MCF 10A (cell line): ENCODE measurements around the gene FAM83G. TPM values are rescaled to one million over a fixed set of nuclear protein-coding genes. Genes with fewer than 3 reads are reported as not detected.

Experiments
- BruUV-seq: library from RNA; stranded (reverse); fragments of 400-500 nt; replicated peaks from 2 replicates; lab custom pipeline; 2021; lab: Mats Ljungman, UMichigan
- CTCF ChIA-PET: fragments of 300-600 bp; sonication (Branson Sonifier 250); formaldehyde crosslinking; extraction: SDS; loops from one replicate; lab custom pipeline; 2021; ENCODE audit warnings: antibody characterized with exemption, inconsistent platforms; lab: Yijun Ruan, JAX
- POLR2A ChIA-PET: fragments of 300-600, 350-650 bp; sonication (Branson Sonifier 250); formaldehyde crosslinking; extraction: SDS; loops from one replicate; lab custom pipeline; 2020; ENCODE audit warnings: antibody characterized with exemption, inconsistent platforms; lab: Yijun Ruan, JAX
- DNase-seq: peaks from one replicate; pipeline ENCODE4 v3.0.0-alpha.2; 2018; ENCODE audit not compliant: unreplicated experiment
- H3K27ac Mint-ChIP-seq: one replicate; pipeline ENCODE4 v1.8.0; 2022; ENCODE audit warnings: mild to moderate bottlenecking, low read depth, mixed read lengths; ENCODE audit not compliant: unreplicated experiment
- H3K27me3 Mint-ChIP-seq: one replicate; pipeline ENCODE4 v1.8.0; 2022; ENCODE audit warnings: mixed read lengths; ENCODE audit not compliant: insufficient read depth, unreplicated experiment
- H3K36me3 Mint-ChIP-seq: one replicate; pipeline ENCODE4 v1.8.0; 2022; ENCODE audit warnings: mild to moderate bottlenecking, moderate library complexity, mixed read lengths; ENCODE audit not compliant: insufficient read depth, unreplicated experiment
- H3K4me1 Mint-ChIP-seq: one replicate; pipeline ENCODE4 v1.8.0; 2022; ENCODE audit warnings: mixed read lengths; ENCODE audit not compliant: insufficient read depth, unreplicated experiment
- H3K4me3 Mint-ChIP-seq: one replicate; pipeline ENCODE4 v1.8.0; 2022; ENCODE audit warnings: mild to moderate bottlenecking, moderate library complexity, mixed read lengths; ENCODE audit not compliant: unreplicated experiment
- H3K9me3 Mint-ChIP-seq: one replicate; pipeline ENCODE4 v1.8.0; 2022; ENCODE audit warnings: mixed read lengths; ENCODE audit not compliant: unreplicated experiment
- intact Hi-C: fragments of 100-400 bp; cut with micrococcal nuclease; formaldehyde crosslinking; loops from 2 replicates; pipeline ENCODE4 v1.14.1; 2022
- total RNA-seq: library from RNA; stranded (reverse); gene quantifications from 2 replicates; pipeline ENCODE4 v1.2.3, GENCODE V29; 2022
- TF ChIP-seq, protein P1 (sequence below): fragments of 200-600 bp; IDR thresholded peaks from one replicate; pipeline ENCODE4 v1.8.0; 2022; ENCODE audit warnings: antibody characterized with exemption, mild to moderate bottlenecking; ENCODE audit not compliant: unreplicated experiment

The FAM83G gene
- total RNA-seq, 1 experiment from 2014 or later: 50.1 TPM

DNA sequence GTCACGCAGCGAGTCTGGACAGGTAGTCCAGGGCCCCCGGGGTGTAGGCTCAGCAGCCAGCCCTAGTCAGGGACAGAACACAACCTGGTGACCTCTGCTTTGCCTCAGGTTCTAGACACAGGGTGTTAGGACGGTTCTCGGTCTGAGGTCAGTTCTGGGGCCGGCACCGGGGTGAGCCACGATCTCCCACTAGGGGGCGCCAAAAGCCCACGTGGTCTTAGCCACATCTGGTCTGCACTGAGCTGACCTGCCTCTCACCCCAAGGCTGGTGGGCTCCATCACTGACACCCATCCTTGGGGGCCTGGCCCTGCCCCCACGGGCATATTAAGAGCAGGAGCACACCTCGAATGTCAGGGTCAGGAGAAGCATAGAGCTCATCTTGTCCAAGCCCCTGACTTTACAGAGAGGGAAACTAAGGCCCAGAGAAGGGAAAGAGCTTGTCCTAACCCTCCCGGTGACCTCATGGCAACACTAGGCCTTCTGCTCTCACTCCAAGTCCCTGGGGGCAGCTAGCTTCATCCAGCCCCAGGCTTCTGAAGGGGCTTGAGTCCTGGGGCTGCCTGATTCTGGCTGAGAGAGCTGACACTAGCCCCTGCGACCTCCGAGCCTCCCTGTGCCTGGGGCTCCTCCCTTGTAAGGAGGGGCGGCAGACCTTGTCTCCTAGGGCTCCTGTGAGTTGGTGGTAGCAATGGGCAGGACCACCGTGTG, 43.6 kb downstream of the FAM83G start:
- DNase-seq: peak; percentile 73
- Mint-ChIP-seq H3K27ac (no peak overlapping the region), H3K4me1 (peaks cover 5% of the 10 kb centered on the region), H3K9me3 (no peaks in the 10 kb centered on the region), H3K27me3 (no peaks in the 10 kb centered on the region), H3K36me3 (no peaks in the 10 kb centered on the region), H3K4me3 (no peak overlapping the region)
- ChIA-PET POLR2A (interaction anchor here (1.1 to 1.6 kb wide), 2 partner anchors 9 to 43 kb away, joined by 3 read pairs; no protein-coding TSS in a partner anchor), CTCF (interaction anchor here (0.6 to 3.3 kb wide), 38 partner anchors 9 to 698 kb away, joined by 3 to 24 read pairs (median 4); partner anchors contain the start of genes FAM83G and SLC5A10)
- BruUV-seq: no TSS peak
- intact Hi-C loops: no loop called here
- TF ChIP-seq, protein P1, sequence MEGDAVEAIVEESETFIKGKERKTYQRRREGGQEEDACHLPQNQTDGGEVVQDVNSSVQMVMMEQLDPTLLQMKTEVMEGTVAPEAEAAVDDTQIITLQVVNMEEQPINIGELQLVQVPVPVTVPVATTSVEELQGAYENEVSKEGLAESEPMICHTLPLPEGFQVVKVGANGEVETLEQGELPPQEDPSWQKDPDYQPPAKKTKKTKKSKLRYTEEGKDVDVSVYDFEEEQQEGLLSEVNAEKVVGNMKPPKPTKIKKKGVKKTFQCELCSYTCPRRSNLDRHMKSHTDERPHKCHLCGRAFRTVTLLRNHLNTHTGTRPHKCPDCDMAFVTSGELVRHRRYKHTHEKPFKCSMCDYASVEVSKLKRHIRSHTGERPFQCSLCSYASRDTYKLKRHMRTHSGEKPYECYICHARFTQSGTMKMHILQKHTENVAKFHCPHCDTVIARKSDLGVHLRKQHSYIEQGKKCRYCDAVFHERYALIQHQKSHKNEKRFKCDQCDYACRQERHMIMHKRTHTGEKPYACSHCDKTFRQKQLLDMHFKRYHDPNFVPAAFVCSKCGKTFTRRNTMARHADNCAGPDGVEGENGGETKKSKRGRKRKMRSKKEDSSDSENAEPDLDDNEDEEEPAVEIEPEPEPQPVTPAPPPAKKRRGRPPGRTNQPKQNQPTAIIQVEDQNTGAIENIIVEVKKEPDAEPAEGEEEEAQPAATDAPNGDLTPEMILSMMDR: peak; percentile 94

DNA sequence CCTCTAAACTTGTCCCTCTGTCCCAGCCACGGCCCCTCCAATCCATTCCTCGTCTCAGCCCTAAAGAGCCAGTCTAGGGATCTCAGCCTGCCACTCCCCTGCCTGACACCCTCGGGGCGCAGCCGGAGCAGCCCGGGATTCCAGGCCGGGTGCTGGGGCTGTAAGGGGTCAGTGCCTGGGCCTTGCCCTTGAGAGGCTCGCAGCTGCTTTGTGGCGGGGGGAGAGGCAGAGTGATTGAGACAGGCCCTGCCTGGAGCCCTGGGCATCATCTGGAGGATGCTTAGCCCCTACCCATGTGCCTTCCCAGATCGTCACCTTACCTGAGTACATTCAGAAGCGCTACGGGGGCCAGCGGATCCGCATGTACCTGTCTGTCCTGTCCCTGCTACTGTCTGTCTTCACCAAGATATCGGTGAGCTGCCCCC, 44.3 kb downstream of the FAM83G start:
- Mint-ChIP-seq H3K9me3 (no peaks in the 10 kb centered on the region), H3K36me3 (no peaks in the 10 kb centered on the region), H3K4me1 (peaks cover 5% of the 10 kb centered on the region), H3K4me3 (no peak overlapping the region), H3K27ac (no peak overlapping the region), H3K27me3 (no peaks in the 10 kb centered on the region)
- ChIA-PET POLR2A (interaction anchor here (1.1 to 1.6 kb wide), 2 partner anchors 10 to 44 kb away, joined by 3 read pairs; no protein-coding TSS in a partner anchor), CTCF (interaction anchor here (0.6 to 3.3 kb wide), 21 partner anchors 9 to 1130 kb away, joined by 3 to 24 read pairs (median 7); partner anchors contain the start of gene FAM83G)
- intact Hi-C loops: no loop called here
- no peak for DNase-seq
- TF ChIP-seq, protein P1: no peak
- BruUV-seq: no TSS peak

DNA sequence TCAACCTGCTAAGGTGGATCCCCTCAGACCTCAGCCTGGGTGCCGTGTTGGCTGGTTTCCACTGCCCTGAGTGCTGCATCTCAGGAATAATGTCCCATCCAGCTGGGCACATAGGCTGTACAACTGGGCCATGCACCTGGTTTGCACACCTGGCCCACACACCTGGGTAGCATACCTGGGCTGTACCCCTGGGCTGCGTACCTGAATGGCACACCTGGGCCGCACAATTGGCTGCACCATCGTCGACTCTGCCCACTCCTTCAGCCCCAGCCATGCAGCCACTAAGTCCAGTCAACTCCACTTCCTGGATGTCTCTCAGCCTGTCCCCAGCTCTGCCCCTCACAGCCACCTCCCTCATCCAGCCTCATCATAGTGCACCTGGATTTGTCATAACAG, 44.7 kb downstream of the FAM83G start:
- no TSS peak for BruUV-seq
- Mint-ChIP-seq H3K27me3 (no peaks in the 10 kb centered on the region), H3K27ac (no peak overlapping the region), H3K4me1 (peaks cover 5% of the 10 kb centered on the region), H3K9me3 (no peaks in the 10 kb centered on the region), H3K4me3 (no peak overlapping the region), H3K36me3 (no peaks in the 10 kb centered on the region)
- CTCF ChIA-PET: interaction anchor here (0.6 to 3.3 kb wide), 14 partner anchors 9 to 1131 kb away, joined by 3 to 24 read pairs (median 7); partner anchors contain the start of gene FAM83G
- TF ChIP-seq, protein P1: no peak
- POLR2A ChIA-PET: interaction anchor here (1.6 kb wide), 1 partner anchor 10 kb away, joined by 3 read pairs; no protein-coding TSS in a partner anchor
- intact Hi-C loops: no loop called here
- DNase-seq: no peak

DNA sequence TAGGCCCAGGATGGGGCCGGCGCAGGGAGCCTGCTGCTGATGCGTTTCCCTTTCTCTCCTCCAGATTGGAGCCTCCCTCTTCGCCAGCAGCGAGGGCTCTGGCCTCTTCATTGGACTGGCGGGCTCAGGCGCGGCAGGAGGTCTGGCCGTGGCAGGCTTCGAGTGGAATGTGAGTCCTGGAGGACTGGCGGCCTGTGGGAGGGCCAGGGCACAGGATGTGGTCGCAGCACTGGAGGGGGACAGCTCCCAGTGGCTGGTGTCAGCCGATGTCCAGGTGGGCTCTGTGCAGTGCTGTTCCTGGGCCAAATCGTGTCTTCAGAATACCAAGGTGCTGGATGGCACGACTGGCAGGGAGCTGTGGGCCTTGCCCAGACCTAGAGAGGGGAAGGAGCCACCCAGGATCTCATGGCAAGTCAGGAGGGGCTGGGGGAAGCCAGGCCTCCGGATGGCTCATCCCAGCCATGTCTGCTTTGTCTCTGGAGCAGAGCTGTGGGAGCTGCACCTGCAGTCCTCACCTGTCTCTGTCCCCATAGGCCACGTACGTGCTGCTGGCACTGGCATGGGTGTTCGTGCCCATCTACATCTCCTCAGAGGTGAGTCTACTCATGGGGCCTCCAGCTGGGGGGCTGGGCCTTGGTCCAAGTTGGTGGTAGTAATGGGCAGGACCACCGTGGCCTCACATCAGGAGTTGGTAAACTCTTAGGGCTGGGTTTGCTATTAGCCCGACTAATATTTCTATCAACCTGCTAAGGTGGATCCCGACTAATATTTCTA, 45.3 kb downstream of the FAM83G start:
- Mint-ChIP-seq H3K27ac (no peak overlapping the region), H3K9me3 (no peaks in the 10 kb centered on the region), H3K27me3 (no peaks in the 10 kb centered on the region), H3K4me1 (peaks cover 2% of the 10 kb centered on the region), H3K36me3 (no peaks in the 10 kb centered on the region), H3K4me3 (no peak overlapping the region)
- DNase-seq: no peak
- ChIA-PET POLR2A (no interaction called here), CTCF (interaction anchor here (1.2 to 2.2 kb wide), 6 partner anchors 9 to 77 kb away, joined by 3 to 24 read pairs (median 6); no protein-coding TSS in a partner anchor)
- intact Hi-C loops: no loop called here
- no TSS peak for BruUV-seq
- TF ChIP-seq, protein P1: no peak
